ENCODE results near the gene ZNF790. TPM values are rescaled to one million over a fixed set of nuclear protein-coding genes. Genes with fewer than 3 reads are reported as not detected.

ZNF790 gene
- total and polyA plus RNA-seq, 2 of the 13 experiments (the other 11 are each of a cell fraction or from before 2014, with no cell fraction given) = 1.3 to 5.3 TPM

DNA sequence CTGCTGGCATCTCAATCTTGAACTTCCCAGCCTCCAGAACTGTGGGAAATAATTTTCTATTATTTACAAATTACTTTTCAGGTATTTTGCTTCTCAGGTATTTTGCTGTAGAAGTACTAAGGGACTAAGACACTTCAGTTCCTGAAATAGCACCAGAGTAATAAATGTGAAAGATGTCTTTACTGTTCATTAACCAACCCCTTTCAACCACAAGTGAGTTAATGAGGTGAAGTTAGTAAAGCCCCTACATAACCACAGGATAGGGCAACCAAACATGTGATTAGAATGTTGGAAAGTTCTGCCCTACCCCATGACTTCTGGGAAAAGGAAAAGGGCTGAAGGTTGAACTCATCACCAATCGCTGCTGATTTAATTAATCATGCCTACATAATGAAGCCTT lies 9.8 kb upstream of the ZNF790 start:
- BruUV-seq (replicated peaks) = no TSS peak
- CTCF ChIA-PET (ENCODE audit: low intra/inter-chr PET ratio, low total read pairs) = no interaction called here
- in situ Hi-C loops (cut with HindIII; ENCODE audit: extremely low pct_ligation_motif_present, low pct_unique_long_range_greater_than_20kb) = no loop called here

DNA sequence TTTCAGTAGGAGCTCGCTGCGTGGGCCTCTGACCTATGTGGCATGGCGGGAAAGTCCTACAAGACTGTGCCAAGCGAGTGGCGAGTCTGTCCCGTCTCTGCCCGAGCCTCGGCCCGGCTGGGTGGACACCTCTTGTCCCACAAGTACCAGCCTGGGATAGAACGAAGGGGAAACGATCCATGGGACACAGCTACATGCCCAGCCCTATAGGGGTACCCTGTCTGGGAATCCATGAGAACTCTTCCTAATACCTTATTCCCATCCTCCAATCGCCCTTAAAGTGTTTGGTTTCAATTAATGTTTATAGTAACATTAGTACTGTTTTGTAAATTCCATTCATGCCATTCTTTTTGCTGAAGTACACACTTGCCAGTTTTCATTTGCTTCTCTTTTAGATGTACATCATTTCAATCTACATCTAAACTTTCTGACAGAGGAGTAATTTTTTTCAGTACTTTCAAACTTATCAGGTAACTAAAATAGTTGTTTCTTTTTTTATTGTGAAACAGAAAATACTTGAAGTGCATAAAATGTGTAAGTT lies 667 bp upstream of the ZNF790 start:
- no peak for FAIRE-seq
- H3K9ac ChIP-seq (ENCODE audit: insufficient read depth, low read depth, low read length) = peak overlapping the region; percentile 82
- H3K27ac ChIP-seq (ENCODE audit: extremely low read length, insufficient read depth, low read length) = peak overlapping the region; percentile 86
- no peaks in the 10 kb centered on the region for H4K20me1 ChIP-seq (ENCODE audit: insufficient read depth, low read length)
- no peaks in the 10 kb centered on the region; a peak in 1 of 5 replicates for H3K27me3 ChIP-seq (ENCODE audit: control insufficient read depth in 1 of 2, insufficient read depth in 2 of 2, low read length in 2 of 2)
- peak overlapping the region; percentile 79 for H3K4me2 ChIP-seq (ENCODE audit: low read depth, low read length)
- peak overlapping the region; percentile 77 to 85 (median 84) for H3K4me3 ChIP-seq (replicated peaks in 1 of 3; ENCODE audit: insufficient read depth in 1 of 3, low read depth in 2 of 3, low read length in 3 of 3)
- POLR2A ChIA-PET = interaction anchor here (0.7 to 3.6 kb wide), 8 partner anchors 11 to 853 kb away, joined by 3 to 169 read pairs (median 8); partner anchors contain the start of genes ZNF345, ZNF383, ZNF420 and ZNF527
- peaks cover 0 to under 1% of the 10 kb centered on the region in 2 experiments; a peak in 2 of 5 replicates for H3K36me3 ChIP-seq (replicated peaks in 1 of 2; ENCODE audit: control insufficient read depth in 1 of 2, insufficient read depth in 2 of 2, low read length in 2 of 2)
- H3K79me2 ChIP-seq (ENCODE audit: insufficient read depth, low read length) = peaks cover 8% of the 10 kb centered on the region
- intact Hi-C loops (cut with micrococcal nuclease; ENCODE audit: unreplicated experiment) (loop anchor here (1.0 to 5.0 kb wide), 3 partner anchors 11 to 267 kb away; partner anchors contain the start of genes ZNF345, ZNF529 and ZNF567), in situ Hi-C loops (cut with HindIII; ENCODE audit: extremely low pct_ligation_motif_present, low pct_unique_long_range_greater_than_20kb) (no loop called here)
- H2AFZ ChIP-seq (ENCODE audit: low read length) = peak overlapping the region; percentile 28
- H3K9me3 ChIP-seq (ENCODE audit: low read length) = peaks cover 22% of the 10 kb centered on the region
- peak; percentile 55 for ATAC-seq
- no peak for DNase-seq (ENCODE audit: low spot score)
- 5% methylated on average over 3 of the region's 12 CpGs for WGBS (ENCODE audit: low lambda C conversion rate)
- H3K4me1 ChIP-seq (ENCODE audit: insufficient read depth, low read length) = peaks cover 19% of the 10 kb centered on the region
- CTCF ChIA-PET (ENCODE audit: low intra/inter-chr PET ratio, low total read pairs) = no interaction called here
- BruUV-seq (replicated peaks) = TSS peak; percentile 81
- TF ChIP-seq ZNF547 (CRISPR knock-in tag; IDR thresholded peaks at IDR 0.05) = peak; percentile 7; the same call in 1 of the 2 replicates
- TF ChIP-seq MED13 (CRISPR knock-in tag; IDR thresholded peaks at IDR 0.05) = 0 out of 2 replicates have a peak, but pooled peaks have one; percentile 13
- TF ChIP-seq GLI4 (CRISPR knock-in tag; IDR thresholded peaks at IDR 0.05; ENCODE audit: borderline replicate concordance) = 0 out of 2 replicates have a peak, but pooled peaks have one; percentile 8
- TF ChIP-seq, protein P1, sequence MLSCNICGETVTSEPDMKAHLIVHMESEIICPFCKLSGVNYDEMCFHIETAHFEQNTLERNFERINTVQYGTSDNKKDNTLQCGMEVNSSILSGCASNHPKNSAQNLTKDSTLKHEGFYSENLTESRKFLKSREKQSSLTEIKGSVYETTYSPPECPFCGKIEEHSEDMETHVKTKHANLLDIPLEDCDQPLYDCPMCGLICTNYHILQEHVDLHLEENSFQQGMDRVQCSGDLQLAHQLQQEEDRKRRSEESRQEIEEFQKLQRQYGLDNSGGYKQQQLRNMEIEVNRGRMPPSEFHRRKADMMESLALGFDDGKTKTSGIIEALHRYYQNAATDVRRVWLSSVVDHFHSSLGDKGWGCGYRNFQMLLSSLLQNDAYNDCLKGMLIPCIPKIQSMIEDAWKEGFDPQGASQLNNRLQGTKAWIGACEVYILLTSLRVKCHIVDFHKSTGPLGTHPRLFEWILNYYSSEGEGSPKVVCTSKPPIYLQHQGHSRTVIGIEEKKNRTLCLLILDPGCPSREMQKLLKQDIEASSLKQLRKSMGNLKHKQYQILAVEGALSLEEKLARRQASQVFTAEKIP (CRISPR knock-in tag; IDR thresholded peaks at IDR 0.05; ENCODE audit: borderline replicate concordance) = no peak
- 0 out of 2 replicates have a peak, but pooled peaks have one; percentile 1 for TF ChIP-seq EED (CRISPR knock-in tag; IDR thresholded peaks at IDR 0.05)
- TF ChIP-seq ZNF235 (CRISPR knock-in tag; IDR thresholded peaks at IDR 0.05; ENCODE audit: borderline replicate concordance) = no peak
- TF ChIP-seq, protein P2, sequence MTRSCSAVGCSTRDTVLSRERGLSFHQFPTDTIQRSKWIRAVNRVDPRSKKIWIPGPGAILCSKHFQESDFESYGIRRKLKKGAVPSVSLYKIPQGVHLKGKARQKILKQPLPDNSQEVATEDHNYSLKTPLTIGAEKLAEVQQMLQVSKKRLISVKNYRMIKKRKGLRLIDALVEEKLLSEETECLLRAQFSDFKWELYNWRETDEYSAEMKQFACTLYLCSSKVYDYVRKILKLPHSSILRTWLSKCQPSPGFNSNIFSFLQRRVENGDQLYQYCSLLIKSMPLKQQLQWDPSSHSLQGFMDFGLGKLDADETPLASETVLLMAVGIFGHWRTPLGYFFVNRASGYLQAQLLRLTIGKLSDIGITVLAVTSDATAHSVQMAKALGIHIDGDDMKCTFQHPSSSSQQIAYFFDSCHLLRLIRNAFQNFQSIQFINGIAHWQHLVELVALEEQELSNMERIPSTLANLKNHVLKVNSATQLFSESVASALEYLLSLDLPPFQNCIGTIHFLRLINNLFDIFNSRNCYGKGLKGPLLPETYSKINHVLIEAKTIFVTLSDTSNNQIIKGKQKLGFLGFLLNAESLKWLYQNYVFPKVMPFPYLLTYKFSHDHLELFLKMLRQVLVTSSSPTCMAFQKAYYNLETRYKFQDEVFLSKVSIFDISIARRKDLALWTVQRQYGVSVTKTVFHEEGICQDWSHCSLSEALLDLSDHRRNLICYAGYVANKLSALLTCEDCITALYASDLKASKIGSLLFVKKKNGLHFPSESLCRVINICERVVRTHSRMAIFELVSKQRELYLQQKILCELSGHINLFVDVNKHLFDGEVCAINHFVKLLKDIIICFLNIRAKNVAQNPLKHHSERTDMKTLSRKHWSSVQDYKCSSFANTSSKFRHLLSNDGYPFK (CRISPR knock-in tag; IDR thresholded peaks at IDR 0.05; ENCODE audit: borderline replicate concordance) = peak; percentile 96; the same call in 1 of the 2 replicates
- TF ChIP-seq HES4 (CRISPR knock-in tag; IDR thresholded peaks at IDR 0.05; ENCODE audit: borderline replicate concordance) = 0 out of 2 replicates have a peak, but pooled peaks have one; percentile 31
- TF ChIP-seq SRY (CRISPR knock-in tag; IDR thresholded peaks at IDR 0.05) = no peak

More for the DNA sequence above, 9.8 kb upstream of the ZNF790 start:
- H3K27ac ChIP-seq (ENCODE audit: extremely low read length, insufficient read depth, low read length) = no peak overlapping the region
- peaks cover 0 to 4% of the 10 kb centered on the region in 2 experiments; a peak in 1 of 5 replicates for H3K27me3 ChIP-seq (ENCODE audit: control insufficient read depth in 1 of 2, insufficient read depth in 2 of 2, low read length in 2 of 2)
- ATAC-seq (no peak), DNase-seq (ENCODE audit: low spot score) (no peak), FAIRE-seq (no peak)
- POLR2A ChIA-PET = interaction anchor here (4.8 kb wide), 1 partner anchor 10 kb away, joined by 169 read pairs; the partner anchor contains the start of gene ZNF790
- no peak overlapping the region for H3K4me2 ChIP-seq (ENCODE audit: low read depth, low read length)
- no peaks in the 10 kb centered on the region for H3K36me3 ChIP-seq (replicated peaks in 1 of 2; ENCODE audit: control insufficient read depth in 1 of 2, insufficient read depth in 2 of 2, low read length in 2 of 2)
- intact Hi-C loops (cut with micrococcal nuclease; ENCODE audit: unreplicated experiment) = no loop called here
- 100% methylated on average over 1 of the region's 1 CpG for WGBS (ENCODE audit: low lambda C conversion rate)
- H3K4me3 ChIP-seq (replicated peaks in 1 of 3; ENCODE audit: insufficient read depth in 1 of 3, low read depth in 2 of 3, low read length in 3 of 3) = no peak overlapping the region
- H3K79me2 ChIP-seq (ENCODE audit: insufficient read depth, low read length) = peaks cover 6% of the 10 kb centered on the region
- H3K4me1 ChIP-seq (ENCODE audit: insufficient read depth, low read length) = peaks cover 12% of the 10 kb centered on the region
- H3K9ac ChIP-seq (ENCODE audit: insufficient read depth, low read depth, low read length) = no peak overlapping the region
- TF ChIP-seq ZNF788 (CRISPR knock-in tag; IDR thresholded peaks at IDR 0.05; ENCODE audit: borderline replicate concordance) = no peak
- TF ChIP-seq ZNF225 (CRISPR knock-in tag; IDR thresholded peaks at IDR 0.05) = no peak
- no peak overlapping the region for H2AFZ ChIP-seq (ENCODE audit: low read length)
- H4K20me1 ChIP-seq (ENCODE audit: insufficient read depth, low read length) = no peaks in the 10 kb centered on the region
- no peaks in the 10 kb centered on the region for H3K9me3 ChIP-seq (ENCODE audit: low read length)
